Thymus (tissue), 11 donors: ENCODE data around the gene QARS1. TPM values are rescaled to one million over a fixed set of nuclear protein-coding genes. Genes with fewer than 3 reads are reported as not detected.

Experiments
- DNase-seq, 9 donors: peaks; one replicate each; pipeline ENCODE4 v3.0.0-alpha.2; 2013; ENCODE audit warnings: low spot score in 9 of 9, low read depth in 6 of 9, missing footprints in 1 of 9
- H3K27ac ChIP-seq, 2 donors: one replicate each; pipeline ENCODE4 v1.5.1; 2013; ENCODE audit warnings: control low read depth in 1 of 2, low read depth in 1 of 2, low read length in 1 of 2, mild to moderate bottlenecking in 1 of 2, moderate library complexity in 1 of 2
- H3K27me3 ChIP-seq, 2 donors: one replicate each; pipeline ENCODE4 v1.5.1; 2013; ENCODE audit warnings: low read length in 1 of 2; ENCODE audit not compliant: control insufficient read depth in 2 of 2, insufficient read depth in 1 of 2
- H3K36me3 ChIP-seq, 2 donors: one replicate each; pipeline ENCODE4 v1.5.1; 2013; ENCODE audit warnings: low read length in 1 of 2, mild to moderate bottlenecking in 1 of 2, moderate library complexity in 1 of 2; ENCODE audit not compliant: control insufficient read depth in 2 of 2, insufficient read depth in 2 of 2
- H3K4me1 ChIP-seq, 2 donors: one replicate each; pipeline ENCODE4 v1.5.1; 2013; ENCODE audit warnings: low read length in 2 of 2; ENCODE audit not compliant: control insufficient read depth in 2 of 2, insufficient read depth in 2 of 2
- H3K4me3 ChIP-seq, 2 donors: one replicate each; pipeline ENCODE4 v1.5.1; 2013; ENCODE audit warnings: low read length in 2 of 2, control low read depth in 1 of 2, mild to moderate bottlenecking in 1 of 2
- H3K9me3 ChIP-seq, 2 donors: one replicate each; pipeline ENCODE4 v1.5.1; 2013; ENCODE audit warnings: low read length in 1 of 2, mild to moderate bottlenecking in 1 of 2; ENCODE audit not compliant: control insufficient read depth in 2 of 2, insufficient read depth in 1 of 2
- WGBS: extraction: QIAGEN DNeasy Blood & Tissue Kit; methylation state at CpG from one replicate; pipeline ENCODE4 v1.1.7; 2013; 5-methylcytosine and 5-hydroxymethylcytosine counted together
- polyA plus RNA-seq: library from polyadenylated mRNA; stranded (reverse); fragments of 200-250 nt; gene quantifications from one replicate; pipeline ENCODE4 v1.2.3, GENCODE V29; 2013
- total RNA-seq: library from RNA; stranded (reverse); fragments of 120-200 nt; gene quantifications from one replicate; pipeline ENCODE4 v1.2.4, GENCODE V29; 2013
- donor health status: healthy.

The QARS1 gene
- total and polyA plus RNA-seq, 2 donors, result 223 to 256 TPM

GRCh38 chr3:49092938-49093852 lies 11.4 kb downstream of the QARS1 start:
- under 1% methylated on average over 86 of the region's 86 CpGs for WGBS
- peak overlapping the region; percentile 95 to 99 for H3K27ac ChIP-seq
- no peaks in the 10 kb centered on the region for H3K27me3 ChIP-seq
- H3K4me1 ChIP-seq, result peaks cover 17 to 20% of the 10 kb centered on the region in 2 donors
- peaks cover 17 to 27% of the 10 kb centered on the region in 2 donors for H3K36me3 ChIP-seq
- peak overlapping the region; percentile 76 to 94 for H3K4me3 ChIP-seq
- DNase-seq, result peak; percentile 63 to 92 (median 81)
- no peaks in the 10 kb centered on the region for H3K9me3 ChIP-seq

DNA sequence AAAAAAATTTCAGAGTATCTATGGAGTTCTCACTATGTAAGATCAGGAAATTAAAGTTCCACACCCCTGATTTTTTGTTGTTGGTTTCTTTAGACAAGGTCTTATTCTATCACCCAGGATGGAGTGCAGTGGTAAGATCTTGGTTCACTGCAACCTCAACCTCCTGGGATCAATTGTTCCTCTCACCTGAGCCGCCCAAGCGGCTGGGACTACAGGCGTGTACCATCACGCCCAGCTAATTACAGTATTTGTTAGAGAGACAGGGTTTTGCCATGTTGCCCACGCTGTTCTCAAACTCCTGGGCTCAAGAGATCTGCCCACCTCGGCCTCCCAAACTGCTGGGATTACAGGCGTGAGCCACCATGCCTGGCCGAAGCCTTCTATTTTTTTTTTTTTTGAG lies 23.1 kb downstream of the QARS1 start:
- H3K27me3 ChIP-seq, result no peaks in the 10 kb centered on the region
- no peaks in the 10 kb centered on the region for H3K9me3 ChIP-seq
- H3K36me3 ChIP-seq, result peaks cover 25 to 33% of the 10 kb centered on the region in 2 donors
- no peak overlapping the region for H3K27ac ChIP-seq
- no peak overlapping the region for H3K4me3 ChIP-seq
- no peaks in the 10 kb centered on the region for H3K4me1 ChIP-seq
- DNase-seq, result no peak
- WGBS, result 95% methylated on average over 8 of the region's 8 CpGs

DNA sequence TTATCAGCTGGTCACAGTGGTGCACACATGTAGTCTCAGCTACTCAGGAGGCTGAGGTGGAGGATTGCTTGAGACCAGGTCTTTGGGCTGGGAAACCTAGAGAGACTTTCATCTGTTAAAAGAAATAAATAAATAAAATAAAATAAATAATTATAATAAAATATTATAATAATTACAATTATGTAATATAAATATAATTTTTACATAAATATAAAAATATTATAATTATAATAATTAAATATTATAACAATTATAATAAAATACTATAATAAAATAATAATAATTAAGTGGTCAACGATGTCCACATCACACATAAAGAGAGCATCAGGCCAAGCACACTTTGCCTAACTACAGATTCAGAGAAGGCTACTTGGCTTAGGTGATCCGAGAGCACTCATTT lies 25.3 kb downstream of the QARS1 start:
- H3K4me1 ChIP-seq, result no peaks in the 10 kb centered on the region
- H3K27ac ChIP-seq, result no peak overlapping the region
- no peaks in the 10 kb centered on the region for H3K27me3 ChIP-seq
- H3K36me3 ChIP-seq, result peaks cover 42 to 48% of the 10 kb centered on the region in 2 donors
- 99% methylated on average over 2 of the region's 2 CpGs for WGBS
- H3K4me3 ChIP-seq, result no peak overlapping the region
- no peak for DNase-seq
- H3K9me3 ChIP-seq, result no peaks in the 10 kb centered on the region

DNA sequence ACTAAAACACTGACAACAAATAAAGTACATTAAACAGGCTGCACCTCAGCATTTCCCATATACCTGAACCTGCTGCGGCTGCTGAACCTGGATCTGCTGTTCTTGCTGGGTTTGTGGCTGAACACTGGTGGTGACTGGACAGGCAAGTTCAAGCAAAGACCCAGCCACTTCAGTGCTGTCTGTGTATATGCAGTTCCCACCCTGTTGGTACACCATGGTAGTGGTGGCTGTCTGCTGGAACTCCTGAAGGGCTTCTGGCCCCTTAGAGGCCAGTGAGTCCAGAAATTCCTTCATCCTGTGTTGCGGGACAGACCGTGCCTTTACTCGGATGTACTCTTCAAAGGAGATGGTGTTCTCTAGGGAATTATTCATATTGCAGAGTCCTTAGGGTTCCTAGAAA lies 27.9 kb downstream of the QARS1 start:
- Histone ChIP-seq H3K27ac (no peak overlapping the region), H3K4me1 (no peaks in the 10 kb centered on the region), H3K4me3 (no peak overlapping the region), H3K27me3 (no peaks in the 10 kb centered on the region), H3K9me3 (no peaks in the 10 kb centered on the region), H3K36me3 (peaks cover 60 to 72% of the 10 kb centered on the region in 2 donors)
- 99% methylated on average over 4 of the region's 4 CpGs for WGBS
- DNase-seq, result no peak

DNA sequence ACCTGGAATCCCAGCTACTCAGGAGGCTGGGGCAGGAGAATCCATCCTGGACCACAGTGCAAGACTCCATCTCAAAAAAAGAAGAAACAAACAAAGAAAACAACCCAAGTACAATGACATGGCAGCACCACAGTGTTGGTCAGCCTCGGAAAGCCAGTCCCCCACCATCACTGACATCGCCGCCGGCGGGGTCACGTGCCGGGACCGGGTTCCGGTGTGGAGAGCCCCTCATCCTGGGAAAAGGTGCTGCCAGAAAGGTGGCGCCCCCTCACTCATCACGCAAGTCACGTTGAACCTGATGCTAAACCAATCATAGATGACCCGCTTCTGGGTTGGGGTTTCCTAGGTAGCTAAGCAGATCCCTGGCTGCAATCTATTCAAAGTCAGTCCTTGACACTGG lies 28.4 kb downstream of the QARS1 start:
- Histone ChIP-seq H3K27ac (no peak overlapping the region), H3K4me3 (no peak overlapping the region), H3K4me1 (no peaks in the 10 kb centered on the region), H3K27me3 (no peaks in the 10 kb centered on the region), H3K9me3 (no peaks in the 10 kb centered on the region), H3K36me3 (peaks cover 66 to 77% of the 10 kb centered on the region in 2 donors)
- DNase-seq, result no peak
- 93% methylated on average over 13 of the region's 13 CpGs for WGBS

GRCh38 chr3:49058011-49058410 lies 46.5 kb downstream of the QARS1 start:
- WGBS, result 98% methylated on average over 7 of the region's 7 CpGs
- H3K4me1 ChIP-seq, result no peaks in the 10 kb centered on the region
- no peak overlapping the region for H3K27ac ChIP-seq
- H3K36me3 ChIP-seq, result peaks cover 60 to 68% of the 10 kb centered on the region in 2 donors
- H3K9me3 ChIP-seq, result no peaks in the 10 kb centered on the region
- no peak for DNase-seq
- H3K27me3 ChIP-seq, result no peaks in the 10 kb centered on the region
- H3K4me3 ChIP-seq, result no peak overlapping the region

DNA sequence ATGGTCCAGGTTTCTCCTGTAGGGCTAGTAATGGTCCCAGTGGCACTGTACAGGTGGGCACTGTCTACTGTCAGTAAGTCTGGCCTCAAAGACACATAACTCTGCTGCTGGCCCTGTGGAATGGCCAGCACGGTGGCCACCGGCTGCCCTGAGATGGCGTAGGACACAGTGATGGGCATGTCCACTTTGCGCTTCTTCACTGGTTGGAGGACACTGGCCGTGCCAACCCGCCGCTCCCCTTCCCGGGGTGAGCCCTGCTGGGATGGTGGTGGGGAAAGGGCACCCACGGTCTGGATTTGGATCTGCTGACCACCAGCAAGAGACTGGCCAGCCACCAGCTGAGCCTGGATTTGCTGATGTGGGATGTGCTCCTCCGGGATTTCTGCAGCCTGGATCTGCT lies 47.3 kb downstream of the QARS1 start:
- Histone ChIP-seq H3K9me3 (no peaks in the 10 kb centered on the region), H3K27ac (no peak overlapping the region), H3K4me1 (no peaks in the 10 kb centered on the region), H3K4me3 (no peak overlapping the region), H3K27me3 (no peaks in the 10 kb centered on the region), H3K36me3 (peaks cover 59 to 70% of the 10 kb centered on the region in 2 donors)
- WGBS, result 98% methylated on average over 10 of the region's 10 CpGs
- no peak for DNase-seq

GRCh38 chr3:49054344-49054862 lies 50.2 kb downstream of the QARS1 start:
- Histone ChIP-seq H3K27me3 (no peaks in the 10 kb centered on the region), H3K9me3 (no peaks in the 10 kb centered on the region), H3K4me1 (no peaks in the 10 kb centered on the region), H3K36me3 (peaks cover 53 to 67% of the 10 kb centered on the region in 2 donors), H3K27ac (no peak overlapping the region), H3K4me3 (no peak overlapping the region)
- DNase-seq, result no peak
- 97% methylated on average over 2 of the region's 2 CpGs for WGBS

GRCh38 chr3:49053543-49053942 lies 51.0 kb downstream of the QARS1 start:
- no peak overlapping the region for H3K4me3 ChIP-seq
- no peak for DNase-seq

More at GRCh38 chr3:49053543-49053942, 51.0 kb downstream of the QARS1 start:
- Histone ChIP-seq H3K36me3 (peaks cover 56 to 70% of the 10 kb centered on the region in 2 donors), H3K4me1 (no peaks in the 10 kb centered on the region), H3K9me3 (no peaks in the 10 kb centered on the region), H3K27ac (no peak overlapping the region), H3K27me3 (no peaks in the 10 kb centered on the region)
- 96% methylated on average over 1 of the region's 1 CpG for WGBS
